SK-N-MC (cell line): Measurements from ENCODE around the gene PIK3C3.
"Not testable (repeated sequence)": the region's sequence is repeated elsewhere in the genome, so short reads cannot be mapped to it uniquely, and the experiment has no call there.

Experiments
- DNase-seq: peaks from one replicate; pipeline ENCODE4 v3.0.0-alpha.2; 2011; ENCODE audit warnings: low read depth, low spot score
- H3K27ac ChIP-seq: fragments of 200-600 bp; sonication (generic); 2 replicates; pipeline ENCODE4 v1.5.1; 2016; ENCODE audit warnings: mixed run types
- H3K36me3 ChIP-seq: fragments of 200-600 bp; sonication (generic); 2 replicates; pipeline ENCODE4 v1.6.1; 2017; ENCODE audit warnings: antibody characterized with exemption, low read length, mixed read lengths; ENCODE audit not compliant: insufficient read depth
- H3K4me3 ChIP-seq: fragments of 200-600 bp; sonication (generic); 2 replicates; pipeline ENCODE4 v1.5.1; 2016
- H3K9ac ChIP-seq: fragments of 200-600 bp; sonication (generic); 2 replicates; pipeline ENCODE4 v1.8.0; 2017; ENCODE audit warnings: mixed run types, mixed read lengths; ENCODE audit not compliant: insufficient read length
- H3K9me3 ChIP-seq: fragments of 200-600 bp; sonication (generic); 2 replicates; pipeline ENCODE4 v1.6.1; 2017; ENCODE audit warnings: low read depth, mild to moderate bottlenecking, antibody characterized with exemption, low read length, moderate library complexity, mixed read lengths
- EZH2 ChIP-seq: fragments of 200-600 bp; sonication (generic); IDR thresholded peaks from one replicate; pipeline ENCODE4 v1.6.1; 2017; ENCODE audit warnings: antibody characterized with exemption
- FOXP2 ChIP-seq: optimal IDR thresholded peaks from 2 replicates; pipeline ENCODE3; 2011; ENCODE audit warnings: mild to moderate bottlenecking, moderate library complexity; ENCODE audit not compliant: insufficient read depth; ENCODE audit errors: extremely low read length, control extremely low read depth
- POLR2AphosphoS5 ChIP-seq: IDR thresholded peaks from 2 replicates; pipeline ENCODE4 v1.6.1; 2012; ENCODE audit warnings: mild to moderate bottlenecking, low read depth, low read length, borderline replicate concordance

PIK3C3 gene

DNA sequence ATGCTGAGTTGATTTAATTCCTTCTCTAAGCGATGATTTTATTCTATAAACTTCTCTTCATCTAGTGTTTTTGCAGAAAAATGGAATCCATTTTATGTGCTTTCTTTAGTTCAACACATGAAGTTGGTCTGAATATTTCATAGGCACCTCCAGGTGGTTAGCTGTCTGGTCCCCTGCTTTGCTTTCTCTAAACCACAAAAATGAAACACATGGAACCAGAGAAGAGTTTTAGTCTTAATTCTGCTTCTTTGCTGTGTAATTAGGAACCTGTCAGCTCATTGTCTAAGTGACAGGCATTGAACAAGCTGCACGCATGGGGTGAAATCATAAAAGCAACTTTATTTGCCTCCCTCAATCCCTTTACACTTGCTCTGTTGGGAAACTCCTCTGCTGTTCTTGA, 150.4 kb downstream of the PIK3C3 start:
- no peaks in the 10 kb centered on the region for H3K36me3 ChIP-seq
- no peak overlapping the region for H3K9ac ChIP-seq
- no peak for TF ChIP-seq POLR2AphosphoS5
- TF ChIP-seq FOXP2, result no peak
- TF ChIP-seq EZH2, result no peak
- DNase-seq, result no peak
- H3K4me3 ChIP-seq, result no peak overlapping the region
- H3K9me3 ChIP-seq, result no peaks in the 10 kb centered on the region
- no peak overlapping the region for H3K27ac ChIP-seq

DNA sequence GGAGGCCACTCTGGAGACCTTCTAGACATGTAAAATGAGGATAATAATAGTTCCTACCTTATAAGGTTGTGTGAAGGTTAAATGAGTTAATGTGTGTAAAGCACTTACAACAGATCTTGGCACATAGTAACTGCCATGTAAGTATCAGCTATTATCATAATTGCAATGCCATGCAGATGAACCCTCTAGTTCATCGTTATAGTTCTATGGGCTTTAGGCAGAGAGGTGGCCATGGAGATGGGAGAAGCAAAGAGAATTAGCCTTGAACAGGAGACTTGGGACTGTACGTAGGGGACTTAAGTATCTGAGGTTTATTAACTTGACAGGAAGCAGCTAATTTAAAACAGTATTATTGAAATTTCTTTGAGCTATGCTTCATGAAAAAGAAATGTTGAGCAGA, 151.8 kb downstream of the PIK3C3 start:
- H3K4me3 ChIP-seq, result no peak overlapping the region; the same call in 1 of the 2 replicates
- H3K9me3 ChIP-seq, result no peaks in the 10 kb centered on the region
- H3K9ac ChIP-seq, result no peak overlapping the region
- no peak for TF ChIP-seq EZH2
- TF ChIP-seq POLR2AphosphoS5, result no peak
- TF ChIP-seq FOXP2, result no peak
- H3K27ac ChIP-seq, result peak overlapping the region; percentile 68
- H3K36me3 ChIP-seq, result no peaks in the 10 kb centered on the region
- DNase-seq, result no peak

DNA sequence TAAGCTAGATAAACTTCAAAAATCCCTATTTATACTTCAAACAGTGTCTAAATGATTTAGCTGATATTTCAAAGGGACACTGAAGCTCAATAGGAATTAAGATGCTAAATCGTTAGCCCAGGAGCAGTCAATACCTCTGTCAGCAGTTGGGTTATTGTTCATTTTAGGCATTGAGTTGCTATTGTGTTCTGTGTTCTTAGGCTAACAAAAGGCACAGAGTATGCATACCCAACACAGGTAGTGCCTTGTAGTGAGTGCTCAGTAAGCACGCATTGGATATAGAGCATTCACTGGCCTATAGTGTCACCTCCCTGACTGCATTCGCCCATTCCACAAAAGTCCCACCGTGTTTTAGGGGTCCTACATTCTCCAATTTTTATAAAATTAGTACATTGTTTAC, 152.3 kb downstream of the PIK3C3 start:
- DNase-seq, result no peak
- TF ChIP-seq FOXP2 (no peak), EZH2 (no peak), POLR2AphosphoS5 (no peak)
- H3K27ac ChIP-seq, result peak overlapping the region; percentile 68

DNA sequence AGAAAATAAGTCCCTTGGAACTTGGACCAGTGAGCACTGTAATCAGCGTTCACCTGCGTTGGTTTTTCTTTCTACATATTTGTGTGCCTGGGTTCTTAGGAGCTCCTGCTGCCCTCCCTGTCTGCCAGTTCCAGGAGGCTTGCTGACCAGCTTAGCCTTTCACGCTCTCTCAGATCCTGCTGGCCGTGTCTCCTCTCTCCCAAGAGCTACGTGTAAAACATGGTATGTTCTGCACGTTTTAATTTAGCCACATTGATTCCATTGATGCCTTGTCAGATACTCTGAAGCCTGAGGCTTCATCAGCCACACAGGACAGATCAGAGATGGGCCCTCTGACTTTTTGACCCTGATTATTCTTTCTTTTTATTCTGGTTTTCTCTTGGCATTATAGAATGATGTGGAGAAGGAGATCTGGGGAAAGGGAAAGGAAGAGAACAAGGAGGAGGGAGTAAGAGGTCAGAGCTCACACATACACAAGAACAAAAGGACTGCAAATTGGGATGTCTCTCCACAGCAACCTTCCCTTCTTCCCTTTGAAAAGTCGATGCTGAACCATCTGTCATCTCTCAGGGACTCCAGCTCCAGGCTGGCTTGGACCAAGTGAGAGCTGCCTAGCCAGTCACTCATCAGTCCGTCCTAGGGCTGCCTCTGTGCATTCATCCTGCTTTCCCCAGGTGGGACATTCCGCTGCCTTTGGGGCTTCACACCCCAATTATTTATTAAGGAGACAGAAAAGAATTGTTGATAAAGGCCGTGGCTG, 152.8 kb downstream of the PIK3C3 start:
- no peak overlapping the region for H3K9ac ChIP-seq
- peak overlapping the region; percentile 68; the same call in 1 of the 2 replicates for H3K27ac ChIP-seq
- H3K36me3 ChIP-seq, result no peaks in the 10 kb centered on the region
- H3K4me3 ChIP-seq, result no peak overlapping the region
- DNase-seq, result no peak
- no peak for TF ChIP-seq EZH2
- TF ChIP-seq POLR2AphosphoS5, result no peak
- no peak for TF ChIP-seq FOXP2
- no peaks in the 10 kb centered on the region for H3K9me3 ChIP-seq

More for the DNA sequence above, 152.3 kb downstream of the PIK3C3 start:
- no peak overlapping the region; the same call in 1 of the 2 replicates for H3K4me3 ChIP-seq
- no peaks in the 10 kb centered on the region for H3K9me3 ChIP-seq
- H3K36me3 ChIP-seq, result no peaks in the 10 kb centered on the region
- no peak overlapping the region for H3K9ac ChIP-seq

DNA sequence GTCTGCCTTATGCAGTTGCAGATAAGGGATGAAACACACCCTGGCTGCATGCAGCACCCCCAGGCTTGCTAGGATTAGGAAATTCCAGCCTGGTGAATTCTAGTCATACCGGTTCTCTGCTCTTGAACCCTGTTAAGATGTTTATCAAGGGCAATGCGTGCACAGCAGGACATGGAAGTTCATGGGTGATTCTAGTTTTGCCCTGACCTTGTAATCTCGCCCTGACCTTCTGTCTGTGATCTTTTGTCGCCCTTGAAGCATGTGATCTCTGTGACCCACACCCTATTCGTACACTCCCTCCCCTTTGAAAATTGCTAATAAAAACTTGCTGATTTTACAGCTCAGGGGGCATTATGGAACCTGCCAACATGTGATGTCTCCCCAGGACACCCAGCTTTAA, 157.1 kb downstream of the PIK3C3 start:
- H3K9ac ChIP-seq, H3K4me3 ChIP-seq, H3K27ac ChIP-seq, DNase-seq, H3K36me3 ChIP-seq, H3K9me3 ChIP-seq: not testable (repeated sequence)

DNA sequence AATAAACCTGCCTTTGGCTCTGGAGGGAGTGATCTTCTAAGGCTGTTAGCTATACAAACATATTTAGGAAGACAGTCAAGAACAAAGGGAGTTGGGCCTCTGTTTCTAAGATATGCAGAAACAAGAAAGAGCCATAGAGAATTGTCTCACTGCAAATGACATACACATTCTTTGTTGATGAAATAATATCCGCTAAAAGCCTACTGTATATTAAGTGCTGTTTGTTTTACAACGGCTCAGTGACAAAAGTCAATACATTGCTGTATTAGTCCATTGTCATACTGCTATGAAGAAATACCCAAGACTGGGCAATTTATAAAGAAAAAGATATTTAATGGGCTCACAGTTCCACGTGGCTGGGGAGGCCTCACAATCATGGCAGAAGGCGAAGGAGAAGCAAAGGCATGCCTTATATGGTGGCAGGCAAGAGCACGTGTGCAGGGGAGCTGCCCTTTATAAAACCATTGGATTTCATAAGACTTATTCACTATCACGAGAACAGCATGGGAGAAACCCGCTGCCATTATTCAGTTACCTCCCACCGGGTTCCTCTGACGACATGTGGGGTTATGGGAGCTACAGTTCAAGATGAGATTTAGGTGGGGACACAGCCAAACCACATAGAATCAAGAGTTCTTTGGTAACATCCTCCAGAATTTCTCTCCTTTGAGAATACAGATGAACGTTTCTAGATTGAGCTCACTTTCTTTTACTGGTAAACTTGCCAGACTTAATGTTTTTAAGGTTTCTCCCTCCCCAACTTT, 157.8 kb downstream of the PIK3C3 start:
- H3K27ac ChIP-seq, result peak overlapping the region; percentile 98
- H3K4me3 ChIP-seq, result peak overlapping the region; percentile 37; the same call in 1 of the 2 replicates
- H3K36me3 ChIP-seq, result no peaks in the 10 kb centered on the region
- H3K9ac ChIP-seq, result peak overlapping the region; percentile 59
- DNase-seq, result no peak
- no peak for TF ChIP-seq FOXP2
- TF ChIP-seq EZH2, result no peak
- no peak for TF ChIP-seq POLR2AphosphoS5
- H3K9me3 ChIP-seq, result no peaks in the 10 kb centered on the region

DNA sequence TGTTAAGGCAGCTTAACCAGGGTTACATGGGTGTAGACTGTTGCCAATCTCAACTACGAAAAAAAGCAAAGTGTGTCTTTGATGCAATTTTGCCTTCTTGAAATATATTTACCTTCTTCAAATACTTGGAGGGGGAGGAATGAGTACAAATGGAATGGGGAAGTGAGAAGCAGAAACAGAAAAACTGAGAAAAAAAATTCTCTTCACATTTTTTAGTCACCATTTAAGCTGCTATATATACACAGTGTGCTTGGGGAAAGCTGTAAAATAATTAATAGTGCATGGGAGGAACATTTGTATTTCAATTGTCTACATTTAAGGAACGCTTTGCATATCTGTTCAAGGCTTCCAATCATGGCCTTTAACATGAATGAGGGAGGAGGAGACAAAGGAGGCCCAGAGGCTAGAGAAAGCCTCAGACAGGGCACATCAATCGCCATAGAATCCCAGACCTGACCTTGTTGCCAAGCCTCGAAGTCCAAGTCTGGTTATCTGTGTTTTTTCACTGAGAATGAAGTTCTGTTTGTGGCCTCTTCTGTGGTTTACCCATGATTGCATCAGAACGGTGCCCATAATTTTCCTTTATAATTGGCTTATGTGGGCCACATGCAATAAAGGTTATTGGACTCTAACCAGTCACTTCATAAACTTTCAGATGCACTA, 158.6 kb downstream of the PIK3C3 start:
- H3K9ac ChIP-seq, result peak overlapping the region; percentile 59
- no peaks in the 10 kb centered on the region for H3K36me3 ChIP-seq
- no peak for TF ChIP-seq FOXP2
- TF ChIP-seq EZH2, result no peak
- TF ChIP-seq POLR2AphosphoS5, result peak; percentile 45; the same call in 1 of the 2 replicates
- peak overlapping the region; percentile 37 for H3K4me3 ChIP-seq
- peak; percentile 82 for DNase-seq
- no peaks in the 10 kb centered on the region for H3K9me3 ChIP-seq
- H3K27ac ChIP-seq, result peak overlapping the region; percentile 98

DNA sequence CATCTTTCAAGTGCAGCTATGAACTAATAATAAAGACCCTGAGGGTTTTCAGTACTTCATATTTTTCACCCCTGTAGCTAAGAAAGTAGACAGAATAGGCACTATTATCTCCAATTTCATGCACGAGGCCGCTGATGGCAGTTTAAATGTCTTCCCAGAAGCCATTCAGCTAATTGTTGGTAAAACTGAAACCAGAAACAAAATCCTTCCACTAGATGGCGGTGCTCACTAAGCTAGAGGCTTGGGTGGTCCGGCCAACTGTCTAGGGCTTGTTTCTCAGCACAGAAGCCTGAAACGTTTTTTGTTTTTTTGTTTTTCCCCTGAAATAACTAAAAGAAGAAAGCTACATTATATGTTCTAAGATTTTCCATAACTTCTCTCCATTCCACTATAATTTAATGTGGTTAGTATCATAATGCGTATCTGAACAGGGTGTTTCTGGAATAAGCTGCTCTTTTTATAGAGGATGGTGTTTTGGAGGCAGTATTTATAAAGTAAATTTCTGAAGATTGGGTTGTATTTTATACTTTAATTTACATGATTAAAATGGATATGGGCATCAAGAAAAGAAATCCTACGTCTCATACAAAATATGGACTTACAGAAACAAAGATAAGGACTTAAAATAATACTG, 159.4 kb downstream of the PIK3C3 start:
- DNase-seq, result peak; percentile 96
- H3K36me3 ChIP-seq, result no peaks in the 10 kb centered on the region
- peak overlapping the region; percentile 98 for H3K27ac ChIP-seq
- H3K9ac ChIP-seq, result peak overlapping the region; percentile 84
- peak overlapping the region; percentile 57 for H3K4me3 ChIP-seq
- H3K9me3 ChIP-seq, result no peaks in the 10 kb centered on the region
- no peak for TF ChIP-seq EZH2
- TF ChIP-seq FOXP2, result no peak
- no peak; the same call in 1 of the 2 replicates for TF ChIP-seq POLR2AphosphoS5
